Lower leg skin (tissue), 3 donors: ENCODE data around the gene SFR1.

Experiments
- CTCF ChIP-seq, 3 donors: fragments of 450-650 bp; IDR thresholded peaks; one replicate each; pipeline ENCODE4 v1.5.1; 2016; ENCODE audit warnings: antibody characterized with exemption in 3 of 3, mild to moderate bottlenecking in 3 of 3, moderate library complexity in 2 of 3
- POLR2A ChIP-seq, 2 donors: fragments of 450-650 bp; IDR thresholded peaks; one replicate each; pipeline ENCODE4 v1.6.1; 2016 to 2017; ENCODE audit warnings: antibody characterized with exemption in 2 of 2, mild to moderate bottlenecking in 1 of 2, moderate library complexity in 1 of 2

- TF ChIP-seq CTCF (IDR thresholded peaks at IDR 0.05) (no peak), POLR2A (IDR thresholded peaks at IDR 0.05) (no peak)
Measured at GRCh38 chr10:104142081-104142480, 20.1 kb downstream of the SFR1 start.
